Right kidney (tissue), 9 donors: ENCODE measurements around the gene CCDC24.

ENCODE experiments used
- DNase-seq: peaks from one replicate; pipeline ENCODE4 v3.0.0-alpha.2; 2016
- long read RNA-seq, 8 donors: transcript quantifications; one replicate each; lab custom pipeline, GENCODE V29; 2026

Gene CCDC24
- long read RNA-seq, donor 1, partial matches to known transcripts = 0 of 2 reads
- long read RNA-seq, donor 1, other reads (novel, unspliced or antisense) = 0 of 2 reads
- long read RNA-seq, donor 2, partial matches to known transcripts = 0 of 1 reads
- long read RNA-seq, donor 2, other reads (novel, unspliced or antisense) = 0 of 1 reads
- long read RNA-seq, donor 3 = 0 reads
- long read RNA-seq, donor 4, partial matches to known transcripts = 13 of 13 reads
- long read RNA-seq, donor 4, other reads (novel, unspliced or antisense) = 0 of 13 reads
- long read RNA-seq, donor 5, partial matches to known transcripts = 0 of 2 reads
- long read RNA-seq, donor 5, other reads (novel, unspliced or antisense) = 0 of 2 reads
- long read RNA-seq, donor 6, partial matches to known transcripts = 0 of 1 reads
- long read RNA-seq, donor 6, other reads (novel, unspliced or antisense) = 0 of 1 reads
- long read RNA-seq, donor 7, partial matches to known transcripts = 0 of 2 reads
- long read RNA-seq, donor 7, other reads (novel, unspliced or antisense) = 0 of 2 reads
- long read RNA-seq, donor 8, partial matches to known transcripts = 0 of 2 reads
- long read RNA-seq, donor 8, other reads (novel, unspliced or antisense) = 0 of 2 reads

DNA sequence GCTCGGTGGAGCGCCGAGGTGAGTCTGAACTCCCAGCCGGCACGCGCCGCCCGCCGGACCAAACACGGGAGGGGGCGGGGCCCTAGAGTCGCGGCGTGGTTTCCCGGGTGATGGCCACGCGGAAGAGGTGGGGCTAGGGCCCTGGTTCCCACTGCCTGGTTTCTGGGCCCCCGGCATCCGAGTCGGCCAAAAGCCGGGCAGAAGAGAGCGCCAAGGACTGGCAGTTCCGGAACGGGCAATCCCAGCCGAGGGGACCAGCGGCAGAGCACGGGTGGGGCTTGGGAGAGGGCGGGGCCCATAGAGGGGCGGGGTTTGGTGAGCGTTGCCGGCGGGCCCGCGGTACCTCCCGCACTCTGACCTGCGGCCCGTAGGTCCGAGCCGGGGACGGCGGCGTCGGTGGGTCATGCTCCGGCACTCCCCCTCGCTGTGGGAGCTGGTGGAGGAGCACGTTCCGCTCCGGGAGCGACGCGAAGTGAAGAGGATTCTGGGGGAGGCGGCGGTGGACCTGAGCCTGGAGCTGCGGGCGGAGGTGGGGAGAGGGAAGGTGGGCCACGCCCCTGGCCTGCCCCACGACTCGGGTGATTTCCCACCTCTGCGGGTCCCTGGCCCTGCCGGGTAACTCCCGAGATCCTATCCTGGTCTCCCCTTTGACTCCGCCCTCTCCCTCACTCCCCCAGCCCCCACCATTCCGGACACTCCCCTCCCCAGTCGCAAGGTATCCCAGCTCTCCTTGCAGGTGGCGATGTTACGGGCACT is at the start of gene CCDC24:
Gene CCDC24 (plus strand): TSS at position 124 of the 756 bp plus-strand sequence. CDS start 280 bp downstream, at position 404.
- DNase-seq = peak; percentile 83

DNA sequence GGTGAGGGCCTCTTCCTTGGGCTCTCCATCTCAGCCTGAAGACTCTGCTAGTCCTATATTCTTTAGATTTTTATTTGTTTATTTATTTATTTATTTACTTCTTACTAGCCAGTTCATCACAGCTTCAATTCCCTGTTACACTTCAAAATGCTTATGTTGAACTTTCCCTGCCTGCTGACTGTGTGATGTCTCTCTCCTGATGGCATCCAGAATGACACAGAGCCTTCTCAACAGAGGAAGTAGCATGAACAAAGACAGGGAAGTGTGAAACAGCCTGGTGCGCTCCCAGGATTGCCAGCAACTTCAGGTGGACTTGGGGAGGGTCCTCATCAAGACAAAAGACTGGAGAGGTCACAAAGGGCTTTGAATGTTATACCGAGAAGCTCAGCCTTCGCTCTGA is 49.0 kb upstream of the CCDC24 start:
- no peak for DNase-seq

DNA sequence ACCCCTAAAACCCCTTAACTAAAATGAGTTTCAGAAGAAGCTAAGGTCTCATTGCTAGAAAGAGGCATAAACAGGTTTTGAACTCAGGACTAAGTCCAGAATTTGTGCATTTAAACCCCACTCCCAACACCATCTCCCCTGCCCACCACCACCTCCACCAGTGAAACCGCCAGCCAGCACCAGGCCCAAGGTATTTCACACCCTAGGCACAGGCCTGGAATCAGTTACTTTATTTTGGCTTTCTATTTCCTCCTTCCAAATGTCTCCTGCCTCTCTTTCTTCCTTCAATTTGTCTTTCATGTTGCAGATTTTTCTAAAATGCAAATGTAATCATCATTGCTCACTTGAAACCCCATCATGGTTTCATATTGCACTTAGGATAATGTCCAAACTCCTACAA is 46.5 kb upstream of the CCDC24 start:
- DNase-seq = no peak

DNA sequence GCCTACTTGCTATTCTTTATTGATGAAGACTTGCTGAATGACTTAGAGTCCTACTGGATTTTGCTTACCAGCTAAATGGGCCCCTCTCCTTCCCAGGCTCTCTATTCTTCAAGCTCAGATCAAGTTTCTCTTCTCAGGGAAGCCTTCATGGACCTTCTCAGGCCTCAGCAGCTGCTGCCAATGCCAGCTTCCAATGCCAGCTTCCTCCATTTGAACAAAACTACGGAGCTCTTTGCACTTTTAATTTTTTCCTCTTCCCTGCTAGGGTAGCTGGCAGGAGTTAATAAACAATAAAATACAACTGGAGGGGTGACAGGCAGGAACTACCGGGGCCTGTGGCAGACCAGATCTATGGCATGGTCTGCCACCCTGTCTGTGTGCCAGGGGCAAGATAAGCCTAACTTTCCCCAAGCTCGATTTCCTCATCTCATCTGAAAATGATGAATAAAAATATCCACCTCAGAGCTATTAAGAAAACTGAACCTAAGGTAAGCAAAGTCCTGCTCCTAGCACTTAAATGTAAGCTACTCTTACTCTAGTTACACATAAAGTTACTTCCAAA is 45.6 kb upstream of the CCDC24 start:
- no peak for DNase-seq

DNA sequence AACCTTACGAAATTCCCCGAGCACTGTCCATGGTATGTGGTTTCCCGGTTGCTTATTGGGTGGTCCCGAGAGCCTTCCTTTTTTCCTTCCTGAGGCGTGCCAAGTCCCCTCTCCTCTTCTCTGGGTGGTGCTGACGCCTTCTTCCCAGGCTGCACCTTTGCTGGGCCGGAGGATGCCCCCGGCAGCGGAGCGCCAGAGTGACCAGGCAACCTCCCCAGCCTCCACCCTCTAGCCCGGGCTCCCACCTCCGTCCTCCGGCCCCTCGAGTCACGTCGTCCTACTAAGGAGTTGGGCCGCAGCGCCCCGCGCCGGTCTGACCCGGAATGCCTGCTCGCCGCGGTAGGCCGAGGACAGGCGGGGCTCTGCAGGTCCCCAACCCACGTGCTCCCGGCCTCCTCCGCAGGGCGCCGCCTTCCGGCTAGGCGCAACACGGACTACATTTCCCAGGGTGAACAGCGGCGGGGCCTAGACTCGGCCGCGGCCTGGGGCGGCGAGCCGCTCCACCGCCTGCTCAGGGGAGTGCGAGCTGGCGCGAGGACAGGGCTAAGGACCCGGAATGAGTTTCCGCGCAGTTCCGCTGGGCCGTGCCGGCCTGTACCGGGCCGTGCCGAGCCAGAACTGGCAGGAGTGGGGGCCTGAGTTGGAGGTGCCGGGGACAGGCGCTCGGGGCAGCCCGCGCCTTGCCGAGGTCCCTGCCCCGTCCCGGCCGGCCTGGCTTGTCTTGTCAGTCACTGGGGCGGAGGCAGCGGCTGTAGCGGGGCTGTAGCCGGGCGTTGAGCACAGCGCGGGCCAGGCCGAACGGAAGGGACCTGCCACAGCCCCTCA is 45.0 kb upstream of the CCDC24 start, which contains the start of gene IPO13:
Gene IPO13 (plus strand): TSS at position 715 of the 825 bp plus-strand sequence. CDS start 651 bp downstream, outside the sequence.
- peak; percentile 100 for DNase-seq

DNA sequence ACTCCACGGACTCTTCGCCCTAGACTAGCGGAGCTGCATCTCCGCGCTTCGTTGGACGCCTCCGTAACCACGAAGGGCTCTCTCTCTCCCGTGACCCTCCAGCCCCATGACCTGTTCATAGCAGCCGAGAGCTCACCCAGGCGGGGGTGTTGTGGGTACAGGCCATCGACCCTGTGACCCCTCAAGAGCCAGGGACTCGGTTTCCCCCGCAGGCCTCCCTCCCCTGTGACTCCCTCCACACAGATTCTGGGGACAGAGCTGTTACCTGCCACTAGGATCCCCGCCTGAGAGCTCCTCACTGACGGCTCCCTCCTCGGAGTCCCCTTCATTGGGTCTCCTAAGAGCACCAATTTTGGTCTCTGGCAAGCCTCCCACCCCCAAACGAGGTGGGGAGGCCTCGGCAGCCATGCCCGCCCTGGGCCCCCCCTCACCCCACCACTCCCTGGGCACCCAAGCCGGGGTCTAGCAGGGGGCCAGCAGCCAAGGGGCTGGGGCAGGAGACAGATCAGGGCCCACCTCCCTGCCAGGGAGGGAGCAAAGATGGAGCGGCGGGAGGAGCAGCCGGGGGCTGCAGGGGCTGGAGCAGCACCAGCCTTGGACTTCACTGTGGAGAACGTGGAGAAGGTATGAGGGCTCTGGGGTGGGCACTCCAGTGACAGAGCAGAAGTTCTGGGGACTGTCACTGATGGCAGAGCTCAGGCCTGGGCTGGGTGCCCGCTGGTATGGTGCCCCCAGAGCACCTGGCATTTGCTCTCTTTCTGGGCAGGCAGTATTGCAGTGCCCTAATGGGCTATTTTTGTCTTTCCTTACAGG is 44.1 kb upstream of the CCDC24 start:
- DNase-seq = no peak

DNA sequence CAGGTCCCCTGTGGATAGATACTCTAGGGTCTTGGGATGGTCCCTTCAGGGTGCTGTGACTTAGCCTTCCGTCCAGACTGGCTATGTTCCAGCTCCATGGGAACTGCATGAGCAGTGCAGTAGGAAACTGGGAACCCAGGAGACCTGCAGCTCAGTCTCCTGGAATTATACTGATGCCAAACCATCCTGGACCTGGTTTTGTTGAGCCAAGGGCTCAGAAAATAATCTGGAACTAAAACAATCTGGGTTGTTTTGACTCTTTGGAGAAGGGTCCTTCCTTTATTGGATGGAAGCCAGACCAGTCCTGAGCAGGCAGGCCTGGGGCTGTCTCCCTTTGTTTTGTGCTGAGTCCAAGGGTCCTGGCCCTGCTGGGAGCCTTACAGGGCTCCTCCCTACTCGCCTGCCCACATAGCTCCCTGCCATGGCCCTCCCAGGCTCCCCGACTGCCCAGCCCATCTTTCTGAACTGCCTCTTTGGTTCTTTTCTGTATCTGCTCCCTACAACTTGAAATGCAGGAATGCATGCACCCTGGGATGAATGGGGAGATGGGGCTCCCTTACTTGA is 43.4 kb upstream of the CCDC24 start:
- no peak for DNase-seq

DNA sequence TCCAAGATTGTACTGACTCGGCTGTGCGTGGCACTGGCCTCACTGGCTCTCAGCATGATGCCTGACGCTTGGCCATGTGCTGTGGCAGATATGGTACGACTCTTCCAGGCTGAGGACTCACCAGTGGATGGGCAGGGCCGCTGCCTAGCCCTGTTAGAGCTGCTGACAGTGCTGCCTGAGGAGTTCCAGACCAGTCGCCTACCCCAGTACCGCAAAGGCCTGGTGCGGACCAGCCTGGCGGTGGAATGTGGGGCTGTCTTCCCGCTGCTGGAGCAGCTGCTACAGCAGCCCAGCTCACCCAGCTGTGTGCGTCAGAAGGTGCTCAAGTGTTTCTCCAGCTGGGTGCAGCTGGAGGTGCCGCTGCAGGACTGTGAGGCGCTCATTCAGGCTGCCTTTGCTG is 41.7 kb upstream of the CCDC24 start:
- no peak for DNase-seq

DNA sequence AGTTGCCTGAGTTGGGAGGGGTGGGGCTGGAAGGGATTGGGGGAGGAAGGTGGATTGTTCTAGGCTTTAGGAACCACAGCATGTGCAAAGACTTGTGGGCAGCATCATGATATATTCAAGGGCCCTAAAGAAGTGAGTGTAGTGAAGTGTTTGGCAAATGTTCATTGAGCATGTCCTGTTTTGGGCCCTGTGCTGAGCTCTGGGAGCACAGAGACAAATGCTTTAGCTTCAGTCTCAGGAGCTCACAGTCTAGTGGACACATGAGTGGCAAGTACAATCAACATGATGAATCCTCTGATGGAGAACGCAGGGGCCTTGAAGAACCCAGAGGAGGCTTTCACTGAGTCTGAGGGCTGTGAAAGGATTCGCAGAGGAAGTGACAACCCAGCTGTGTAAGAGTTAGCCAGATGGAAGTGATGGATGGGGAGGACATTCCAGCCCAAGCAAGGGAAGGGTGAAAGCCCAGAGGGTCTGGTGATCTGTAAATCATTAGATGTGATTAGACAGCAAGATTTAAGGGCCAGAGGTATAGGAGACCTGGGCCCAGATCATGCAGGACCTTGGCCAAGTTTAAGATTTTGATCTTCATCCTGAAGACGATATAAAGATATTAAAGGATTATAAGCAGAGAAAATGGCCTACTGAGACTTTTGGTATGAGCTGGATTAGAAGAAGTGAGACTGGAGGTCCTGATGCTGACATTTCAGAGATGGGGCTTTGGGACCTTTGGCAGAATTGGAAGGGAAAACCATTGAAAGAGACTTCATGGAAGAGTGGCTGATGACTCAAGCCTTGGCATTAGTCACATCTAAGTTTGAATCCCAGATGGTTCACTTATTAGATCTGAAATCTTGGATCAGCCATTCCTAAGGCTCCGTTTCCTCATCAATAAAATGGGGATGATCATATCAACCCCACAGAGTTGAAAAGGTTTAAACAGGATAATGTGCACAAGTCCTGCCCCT is 40.1 kb upstream of the CCDC24 start:
- DNase-seq = no peak

DNA sequence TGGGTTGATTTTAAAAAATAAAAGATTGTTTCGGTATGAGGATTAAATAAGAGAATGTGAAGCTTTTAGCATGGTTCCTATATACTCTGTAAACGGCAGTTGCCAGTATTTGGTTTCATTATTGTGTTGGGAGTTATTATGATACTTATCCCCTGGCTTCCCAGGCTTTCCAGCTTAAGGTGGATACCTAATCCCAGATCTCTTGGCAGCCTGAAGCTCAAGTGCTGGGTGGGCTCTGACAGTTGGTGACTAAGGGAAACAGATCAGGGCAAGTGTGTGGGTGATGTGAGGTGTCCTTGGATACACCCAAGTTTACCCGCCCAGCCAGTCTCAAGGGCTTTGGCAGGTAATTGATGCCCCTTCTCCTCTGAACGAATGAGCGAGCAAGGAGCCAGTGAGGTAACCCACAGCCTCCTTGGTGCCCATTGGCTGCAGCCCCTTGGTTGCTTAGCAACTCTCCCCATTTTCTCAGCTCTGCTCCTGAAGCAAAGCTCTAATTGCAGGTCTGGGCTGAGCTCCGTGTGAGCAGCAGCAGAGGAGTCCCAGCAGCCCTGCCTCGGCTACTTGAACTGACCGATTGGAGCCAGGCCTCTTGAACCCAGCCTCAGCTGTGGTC is 38.6 kb upstream of the CCDC24 start:
- peak; percentile 21 for DNase-seq

DNA sequence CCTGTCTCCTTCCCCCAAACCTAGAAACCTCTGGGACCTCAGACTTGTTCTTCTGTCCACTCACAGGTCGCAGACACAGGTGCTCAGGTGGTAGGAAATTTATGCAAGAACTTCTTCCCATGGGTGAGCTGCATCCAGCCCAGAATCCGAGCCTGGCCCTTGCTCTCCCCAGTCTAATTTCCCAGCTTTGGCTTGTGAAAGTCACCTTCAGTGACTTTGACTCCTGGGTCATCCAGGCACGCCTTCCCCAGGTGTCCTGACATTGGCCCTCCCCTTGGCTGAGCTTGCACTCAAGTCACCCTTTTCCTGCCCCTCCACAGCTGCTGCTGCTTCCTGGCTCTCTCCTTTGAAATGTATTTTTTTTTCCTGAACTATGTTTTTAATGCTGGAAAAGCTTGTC is 38.0 kb upstream of the CCDC24 start:
- no peak for DNase-seq

DNA sequence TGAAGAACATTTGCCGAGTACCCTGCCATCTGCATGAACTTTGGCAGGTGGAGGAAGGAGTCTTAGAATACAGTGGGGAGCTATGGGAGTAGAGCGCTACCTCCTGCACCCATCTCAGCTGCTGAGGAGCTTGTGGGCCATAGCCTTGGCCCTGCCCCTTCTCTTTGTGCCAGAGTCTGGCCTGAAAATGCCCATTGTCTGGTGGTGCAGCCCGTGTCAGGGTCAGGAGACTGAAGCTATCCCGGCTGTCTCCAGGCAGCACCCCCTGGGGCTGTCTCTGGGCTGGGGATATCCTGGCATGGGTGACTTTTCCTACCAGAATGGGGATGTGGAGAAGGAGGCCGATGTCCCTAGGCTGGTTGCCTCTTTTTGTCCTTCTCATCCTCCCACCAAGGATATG is 37.4 kb upstream of the CCDC24 start:
- no peak for DNase-seq

DNA sequence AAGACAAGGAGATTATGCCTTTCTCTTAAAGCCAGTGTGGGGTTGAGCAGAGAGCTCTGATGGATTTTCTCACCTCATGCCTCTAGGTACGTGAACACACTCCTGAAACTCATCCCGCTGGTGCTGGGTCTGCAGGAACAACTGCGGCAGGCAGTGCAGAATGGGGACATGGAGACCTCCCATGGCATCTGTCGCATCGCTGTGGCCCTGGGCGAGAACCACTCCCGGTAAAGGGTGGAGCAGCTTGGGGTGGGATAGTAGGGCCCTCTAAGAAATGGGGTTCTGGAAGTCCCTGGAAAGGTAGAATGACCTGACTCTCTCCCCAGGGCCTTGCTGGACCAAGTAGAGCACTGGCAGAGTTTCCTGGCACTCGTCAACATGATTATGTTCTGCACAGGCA is 35.2 kb upstream of the CCDC24 start:
- DNase-seq = no peak

DNA sequence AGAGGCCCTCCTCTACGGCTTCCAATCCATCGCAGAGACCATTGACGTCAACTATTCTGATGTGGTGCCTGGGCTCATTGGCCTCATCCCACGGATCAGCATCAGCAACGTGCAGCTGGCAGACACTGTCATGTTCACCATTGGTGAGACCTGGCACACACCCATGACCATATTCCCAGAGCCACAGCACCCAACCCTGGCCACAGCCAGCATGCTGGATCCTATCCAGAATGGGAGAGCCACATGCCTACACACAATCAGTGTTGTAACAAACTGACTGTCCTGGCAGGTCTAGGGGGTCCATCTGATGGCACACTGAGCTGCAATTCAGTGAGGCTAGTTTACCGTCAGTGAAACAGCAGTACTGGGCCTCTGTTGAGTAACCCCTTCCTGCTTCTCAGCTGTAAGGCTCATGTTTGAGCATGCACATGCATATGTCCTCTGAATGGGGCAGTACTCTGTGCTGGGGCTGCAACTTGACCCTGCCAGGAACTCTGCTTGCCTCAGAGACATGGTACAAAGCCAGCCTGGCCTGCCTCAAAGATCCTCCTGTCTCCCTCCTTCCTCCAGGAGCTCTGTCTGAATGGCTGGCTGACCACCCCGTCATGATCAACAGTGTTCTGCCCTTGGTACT is 33.9 kb upstream of the CCDC24 start:
- DNase-seq = no peak

DNA sequence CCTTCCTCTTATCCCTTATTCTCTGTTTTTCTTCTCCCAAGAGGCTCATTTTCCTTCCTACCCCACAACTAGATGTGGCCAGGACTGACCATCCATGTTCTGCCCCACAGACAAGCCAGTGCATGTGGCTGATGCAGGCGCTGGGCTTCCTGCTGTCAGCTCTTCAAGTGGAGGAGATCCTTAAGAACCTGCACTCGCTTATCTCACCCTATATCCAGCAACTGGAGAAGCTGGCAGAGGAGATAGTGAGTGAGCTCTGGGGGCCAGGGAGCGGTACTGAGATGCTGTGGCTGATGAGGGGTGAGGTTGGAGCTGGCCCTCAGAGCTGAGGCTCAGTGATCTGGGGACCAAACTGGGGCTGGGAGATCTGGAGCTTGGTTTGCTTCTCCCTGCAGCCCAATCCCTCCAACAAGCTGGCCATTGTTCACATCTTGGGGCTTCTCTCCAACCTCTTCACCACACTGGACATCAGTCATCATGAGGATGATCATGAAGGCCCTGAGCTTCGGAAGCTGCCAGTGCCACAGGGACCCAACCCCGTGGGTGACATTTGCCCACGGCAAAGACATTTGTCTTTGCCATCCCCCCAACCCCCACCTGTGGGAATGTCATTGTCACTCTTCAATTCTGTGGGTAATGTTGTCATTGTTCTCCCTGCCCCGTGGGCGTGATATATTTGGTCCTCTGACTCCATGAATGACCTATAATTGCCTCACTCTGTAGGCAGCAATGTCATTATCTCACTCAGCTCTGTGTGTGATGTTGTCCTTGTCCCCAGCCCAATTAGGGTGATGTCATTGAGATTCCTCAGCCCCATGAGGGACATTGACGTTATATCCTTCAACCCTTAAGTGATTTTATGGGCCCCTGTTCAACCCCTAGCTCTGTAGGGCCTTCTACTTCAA is 32.8 kb upstream of the CCDC24 start:
- DNase-seq = no peak

DNA sequence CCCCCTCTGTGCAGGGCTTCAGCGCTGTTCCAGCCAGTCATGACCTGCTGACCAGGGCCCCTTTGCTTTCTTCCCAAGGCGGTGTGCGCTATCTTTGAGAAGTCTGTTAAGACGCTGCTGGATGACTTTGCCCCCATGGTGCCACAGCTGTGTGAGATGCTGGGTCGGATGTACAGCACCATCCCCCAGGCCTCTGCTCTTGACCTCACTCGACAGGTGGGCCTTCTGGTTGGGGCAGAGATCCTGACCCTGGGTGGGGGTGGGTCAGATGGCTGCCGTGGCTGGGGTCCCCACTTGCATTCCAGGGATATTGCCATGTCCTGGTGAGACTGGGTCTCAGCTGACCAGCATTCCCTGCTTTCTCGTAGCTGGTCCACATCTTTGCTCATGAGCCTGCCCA is 30.6 kb upstream of the CCDC24 start:
- no peak for DNase-seq

DNA sequence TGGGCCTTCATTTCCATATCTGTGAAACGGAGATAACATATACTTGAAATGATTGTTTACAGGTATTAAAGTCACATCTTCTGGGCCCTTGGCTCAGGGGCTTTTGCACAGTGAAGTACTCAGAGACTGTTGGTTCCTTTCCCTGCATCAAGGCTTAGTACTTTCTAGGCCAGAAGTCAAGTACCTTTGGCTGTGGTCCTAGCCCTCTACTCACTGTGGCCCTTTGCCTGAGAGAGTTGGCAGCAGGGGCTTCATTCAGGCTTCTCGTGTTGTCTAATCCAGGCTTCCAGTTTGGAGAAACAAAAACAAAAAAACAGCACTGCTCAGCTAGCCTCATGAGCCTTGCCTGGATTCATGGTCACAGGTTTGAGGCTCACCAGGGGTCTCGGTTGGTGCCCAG is 29.7 kb upstream of the CCDC24 start:
- no peak for DNase-seq
